Measurements from ENCODE around the gene ARHGAP1.

DNA sequence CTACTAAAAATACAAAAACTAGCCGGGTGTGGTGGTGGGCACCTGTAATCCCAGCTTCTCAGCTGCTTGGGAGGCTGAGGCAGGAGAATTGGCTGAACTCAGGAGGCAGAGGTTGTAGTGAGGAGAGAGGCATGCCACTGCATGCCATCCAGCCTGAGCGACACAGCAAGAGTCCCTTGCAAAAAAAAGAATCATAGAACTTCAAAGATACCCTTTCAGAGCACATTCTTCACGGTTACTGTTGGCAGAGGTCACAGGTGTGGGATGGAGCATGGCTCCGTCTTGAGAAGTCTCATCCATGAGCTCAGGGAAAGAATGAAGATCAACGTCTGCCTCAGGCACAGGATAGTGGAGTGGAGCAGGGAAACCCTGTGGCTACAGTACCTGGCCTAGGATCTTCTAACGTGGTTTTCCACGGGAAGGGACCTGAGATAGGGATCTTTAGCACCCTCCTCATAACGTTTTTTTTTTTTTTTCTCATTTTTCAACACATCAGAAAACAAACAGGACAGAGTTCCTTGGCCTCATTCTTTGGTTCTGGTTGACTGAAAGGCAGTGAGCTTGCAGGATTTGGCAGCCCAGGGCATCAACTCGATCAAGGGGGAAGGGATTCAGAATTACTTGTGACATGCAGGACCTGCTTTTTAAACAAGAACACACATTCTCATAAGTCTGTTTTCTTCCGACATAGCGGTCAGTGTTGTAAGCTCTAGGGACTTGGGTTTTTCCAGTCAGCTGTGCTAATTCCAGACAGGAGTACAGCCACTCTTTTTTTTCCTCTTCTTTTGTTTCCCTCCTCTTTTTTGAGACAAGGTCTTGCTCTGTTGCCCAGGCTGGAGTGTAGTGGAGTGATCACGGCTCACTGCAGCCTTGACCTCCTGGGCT is 41.4 kb upstream of the ARHGAP1 start:
- TF ChIP-seq POLR2AphosphoS5 (IDR thresholded peaks at IDR 0.05; ENCODE audit: low read depth, low read length) (no peak), TAF1 (IDR thresholded peaks at IDR 0.05; ENCODE audit: borderline replicate concordance, insufficient read depth, low read length) (no peak)
- TF ChIP-seq, protein P1, sequence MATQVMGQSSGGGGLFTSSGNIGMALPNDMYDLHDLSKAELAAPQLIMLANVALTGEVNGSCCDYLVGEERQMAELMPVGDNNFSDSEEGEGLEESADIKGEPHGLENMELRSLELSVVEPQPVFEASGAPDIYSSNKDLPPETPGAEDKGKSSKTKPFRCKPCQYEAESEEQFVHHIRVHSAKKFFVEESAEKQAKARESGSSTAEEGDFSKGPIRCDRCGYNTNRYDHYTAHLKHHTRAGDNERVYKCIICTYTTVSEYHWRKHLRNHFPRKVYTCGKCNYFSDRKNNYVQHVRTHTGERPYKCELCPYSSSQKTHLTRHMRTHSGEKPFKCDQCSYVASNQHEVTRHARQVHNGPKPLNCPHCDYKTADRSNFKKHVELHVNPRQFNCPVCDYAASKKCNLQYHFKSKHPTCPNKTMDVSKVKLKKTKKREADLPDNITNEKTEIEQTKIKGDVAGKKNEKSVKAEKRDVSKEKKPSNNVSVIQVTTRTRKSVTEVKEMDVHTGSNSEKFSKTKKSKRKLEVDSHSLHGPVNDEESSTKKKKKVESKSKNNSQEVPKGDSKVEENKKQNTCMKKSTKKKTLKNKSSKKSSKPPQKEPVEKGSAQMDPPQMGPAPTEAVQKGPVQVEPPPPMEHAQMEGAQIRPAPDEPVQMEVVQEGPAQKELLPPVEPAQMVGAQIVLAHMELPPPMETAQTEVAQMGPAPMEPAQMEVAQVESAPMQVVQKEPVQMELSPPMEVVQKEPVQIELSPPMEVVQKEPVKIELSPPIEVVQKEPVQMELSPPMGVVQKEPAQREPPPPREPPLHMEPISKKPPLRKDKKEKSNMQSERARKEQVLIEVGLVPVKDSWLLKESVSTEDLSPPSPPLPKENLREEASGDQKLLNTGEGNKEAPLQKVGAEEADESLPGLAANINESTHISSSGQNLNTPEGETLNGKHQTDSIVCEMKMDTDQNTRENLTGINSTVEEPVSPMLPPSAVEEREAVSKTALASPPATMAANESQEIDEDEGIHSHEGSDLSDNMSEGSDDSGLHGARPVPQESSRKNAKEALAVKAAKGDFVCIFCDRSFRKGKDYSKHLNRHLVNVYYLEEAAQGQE (IDR thresholded peaks at IDR 0.05; ENCODE audit: insufficient read depth in 1 of 2, low read depth in 2 of 2, low read length in 2 of 2) = no peak
